Adrenal gland (tissue), 19 donors: Measurements from ENCODE around the gene FAM174A. TPM values are rescaled to one million over a fixed set of nuclear protein-coding genes. Genes with fewer than 3 reads are reported as not detected.

Experiments
- DNase-seq, 7 donors: peaks; one replicate each; pipeline ENCODE4 v3.0.0-alpha.2; 2019 to 2020
- H3K27ac ChIP-seq, 5 donors: fragments of 200-600 bp; sonication (generic) in 4 of 5; 1 replicate in 3 of 5; 2 replicates in 2 of 5; pipeline versions ENCODE4 v1.5.1 to v1.8.0; 2016 to 2020; ENCODE audit warnings: mild to moderate bottlenecking in 1 of 5
- H3K27me3 ChIP-seq: fragments of 200-600 bp; 2 replicates; pipeline ENCODE4 v1.8.0; 2021
- H3K36me3 ChIP-seq, 2 donors: fragments of 200-600 bp; replicated peaks in 1 of 2; 1 replicate in 1 of 2; 2 replicates in 1 of 2; pipeline versions ENCODE4 v1.5.1 to v1.8.0; 2018 to 2022
- H3K4me1 ChIP-seq, 2 donors: fragments of 200-600 bp; replicated peaks in 1 of 2; 1 replicate in 1 of 2; 2 replicates in 1 of 2; pipeline versions ENCODE4 v1.5.1 to v1.8.0; 2018 to 2021
- H3K4me3 ChIP-seq, 4 donors: fragments of 200-600 bp; sonication (generic) in 3 of 4; one replicate each; pipeline ENCODE4 v1.5.1; 2016 to 2018
- H3K9me3 ChIP-seq, 3 donors: fragments of 200-600 bp; sonication (generic) in 1 of 3; replicated peaks in 1 of 3; 1 replicate in 2 of 3; 2 replicates in 1 of 3; pipeline versions ENCODE4 v1.5.1 to v1.8.0; 2016 to 2021
- CTCF ChIP-seq, 6 experiments: fragments of 450-650 bp in 4 of 6; fragments of 200-600 bp in 2 of 6; sonication (generic) in 1 of 6; IDR thresholded peaks; 1 replicate in 5 of 6; 2 replicates in 1 of 6; pipeline versions ENCODE4 v1.5.1 to v1.8.0; 2016 to 2021; ENCODE audit warnings: antibody characterized with exemption in 6 of 6, mild to moderate bottlenecking in 2 of 6, moderate library complexity in 1 of 6
- POLR2A ChIP-seq, 2 donors: fragments of 450-650 bp; IDR thresholded peaks; one replicate each; pipeline ENCODE4 v1.6.1; 2017; ENCODE audit warnings: antibody characterized with exemption in 2 of 2, mild to moderate bottlenecking in 2 of 2, moderate library complexity in 1 of 2
- WGBS, 4 donors: extraction: QIAGEN DNeasy Blood & Tissue Kit in 2 of 4; methylation state at CpG; one replicate each; pipeline versions ENCODE4 v1.1.5 to v1.1.7; 2013 to 2017; 5-methylcytosine and 5-hydroxymethylcytosine counted together
- intact Hi-C, 2 donors: fragments of 100-400 bp; cut with DNase I; formaldehyde crosslinking; loops; one replicate each; pipeline versions ENCODE4 v1.14.1 to v1.15.0; 2022 to 2023
- long read RNA-seq, 10 donors: library from polyadenylated mRNA in 3 of 10; unstranded in 2 of 10; stranded (forward) in 1 of 10; transcript quantifications; one replicate each; pipeline ENCODE4 v2.0.0 and lab custom pipeline, GENCODE V29; 2021 to 2026
- polyA plus RNA-seq, 3 donors: library from polyadenylated mRNA; stranded (reverse); fragments of 200-250 nt in 2 of 3; fragments of 350-450 nt in 1 of 3; fragmentation: Illumina TruSeq in 1 of 3; extraction: RNeasy Lipid Tissue Mini Kit (QIAGEN cat#74804) in 1 of 3; gene quantifications; one replicate each; pipeline ENCODE4 v1.2.3, GENCODE V29; 2013 to 2014
- total RNA-seq, 9 donors: library from RNA; depleted of rRNA in 4 of 9; stranded (reverse); fragments of >200 nt in 4 of 9; fragments of 120-200 nt in 1 of 9; fragmentation: NEBNext Ultra II Directional in 1 of 9; extraction: Animal tissue kit (Norgen Biotek cat#: 25700) in 1 of 9; gene quantifications; one replicate each; pipeline versions ENCODE4 v1.1.0 to v1.2.4, GENCODE V29; 2013 to 2023
- donor health status: healthy with polysubstance abuse.
- donor health status: Bipolar disorder and iron deficiency.
- donor health status: DM: yes; HTN: yes; CAD: no.
- donor health status: DM: no; HTN: no; CAD: no.
- donor health status: DM: no; HTN: no; CAD: no.
- donor health status: DM: yes; HTN: yes; CAD: no.

The FAM174A gene
- total RNA-seq (100 to 1,000 TPM in 1 of 9 donors, 10 to 100 TPM in 8; 22.8 to 109 (median 28.6) TPM), polyA plus RNA-seq (10 to 100 TPM; 10.9 to 42.9 (median 17.6) TPM)
- long read RNA-seq, donor 1, transcript FAM174A-201 (3 exons, 1,356 nt): major isoform, 20 of 25 reads
- long read RNA-seq, donor 1, partial matches to known transcripts: 5 of 25 reads
- long read RNA-seq, donor 1, other reads (novel, unspliced or antisense): 0 of 25 reads
- long read RNA-seq, donor 2, transcript FAM174A-201 (3 exons, 1,356 nt): major isoform, 17 of 17 reads
- long read RNA-seq, donor 2, partial matches to known transcripts: 0 of 17 reads
- long read RNA-seq, donor 2, other reads (novel, unspliced or antisense): 0 of 17 reads
- long read RNA-seq, donor 3, transcript FAM174A-201 (3 exons, 1,356 nt): major isoform, 10 of 10 reads
- long read RNA-seq, donor 3, partial matches to known transcripts: 0 of 10 reads
- long read RNA-seq, donor 3, other reads (novel, unspliced or antisense): 0 of 10 reads
- long read RNA-seq, donor 4, transcript FAM174A-201 (3 exons, 1,356 nt): major isoform, 27 of 27 reads
- long read RNA-seq, donor 4, partial matches to known transcripts: 0 of 27 reads
- long read RNA-seq, donor 4, other reads (novel, unspliced or antisense): 0 of 27 reads
- long read RNA-seq, donor 5, transcript FAM174A-201 (3 exons, 1,356 nt): major isoform, 58 of 59 reads
- long read RNA-seq, donor 5, partial matches to known transcripts: 0 of 59 reads
- long read RNA-seq, donor 5, other reads (novel, unspliced or antisense): 1 of 59 reads
- long read RNA-seq, donor 6, transcript FAM174A-201 (3 exons, 1,356 nt): major isoform, 15 of 17 reads
- long read RNA-seq, donor 6, partial matches to known transcripts: 1 of 17 reads
- long read RNA-seq, donor 6, other reads (novel, unspliced or antisense): 1 of 17 reads
- long read RNA-seq, donor 7, transcript FAM174A-201 (3 exons, 1,356 nt): major isoform, 18 of 18 reads
- long read RNA-seq, donor 7, partial matches to known transcripts: 0 of 18 reads
- long read RNA-seq, donor 7, other reads (novel, unspliced or antisense): 0 of 18 reads
- long read RNA-seq, donor 8, transcript FAM174A-201 (3 exons, 1,356 nt): major isoform, 28 of 28 reads
- long read RNA-seq, donor 8, partial matches to known transcripts: 0 of 28 reads
- long read RNA-seq, donor 8, other reads (novel, unspliced or antisense): 0 of 28 reads
- long read RNA-seq, donor 9, transcript FAM174A-201 (3 exons, 1,356 nt): major isoform, 13 of 24 reads
- long read RNA-seq, donor 9, partial matches to known transcripts: 11 of 24 reads
- long read RNA-seq, donor 9, other reads (novel, unspliced or antisense): 0 of 24 reads
- long read RNA-seq, donor 10, transcript FAM174A-201 (3 exons, 1,356 nt): major isoform, 6 of 6 reads
- long read RNA-seq, donor 10, partial matches to known transcripts: 0 of 6 reads
- long read RNA-seq, donor 10, other reads (novel, unspliced or antisense): 0 of 6 reads

GRCh38 chr5:100535060-100536005, at the start of gene FAM174A:
FAM174A (plus strand) TSS chr5:100535374; CDS start chr5:100535531, 157 bp downstream.
- no peaks in the 10 kb centered on the region for H3K36me3 ChIP-seq
- TF ChIP-seq POLR2A (IDR thresholded peaks at IDR 0.05) (peak; percentile 59 to 82), CTCF (IDR thresholded peaks at IDR 0.05) (no peak)
- WGBS, 4 donors: 0 to 1% (median 0%) methylated on average over 27 to 62 of the region's 62 CpGs
- peak within 1 kb of the TSS; percentile 45 to 94 (median 63) for H3K4me3 ChIP-seq
- peaks cover 24 to 35% of the 10 kb centered on the region in 2 donors for H3K4me1 ChIP-seq
- intact Hi-C loops: no loop called here
- H3K27me3 ChIP-seq: no peaks in the 10 kb centered on the region
- peak; percentile 97 to 99 (median 98) for DNase-seq
- H3K27ac ChIP-seq: peak within 1 kb of the TSS; percentile 75 to 96 (median 91)
- no peaks in the 10 kb centered on the region for H3K9me3 ChIP-seq

GRCh38 chr5:100493996-100494395, 41.2 kb upstream of the FAM174A start:
- Histone ChIP-seq H3K9me3 (no peaks in the 10 kb centered on the region), H3K27ac (no peak overlapping the region), H3K4me1 (no peaks in the 10 kb centered on the region), H3K36me3 (no peaks in the 10 kb centered on the region), H3K4me3 (no peak overlapping the region), H3K27me3 (no peaks in the 10 kb centered on the region)
- intact Hi-C loops: no loop called here
- TF ChIP-seq CTCF (IDR thresholded peaks at IDR 0.05) (no peak), POLR2A (IDR thresholded peaks at IDR 0.05) (no peak)
- WGBS, 4 donors: 96 to 100% (median 97%) methylated on average over 1 of the region's 1 CpG
- no peak for DNase-seq

GRCh38 chr5:100496296-100496695, 38.9 kb upstream of the FAM174A start:
- intact Hi-C loops: no loop called here

More at GRCh38 chr5:100496296-100496695, 38.9 kb upstream of the FAM174A start:
- H3K27me3 ChIP-seq: no peaks in the 10 kb centered on the region
- H3K4me3 ChIP-seq: no peak overlapping the region
- DNase-seq: no peak
- WGBS, 4 donors: 85 to 100% (median 89%) methylated on average over 1 of the region's 1 CpG
- no peaks in the 10 kb centered on the region for H3K9me3 ChIP-seq
- no peaks in the 10 kb centered on the region for H3K36me3 ChIP-seq
- TF ChIP-seq CTCF (IDR thresholded peaks at IDR 0.05) (no peak), POLR2A (IDR thresholded peaks at IDR 0.05) (no peak)
- H3K27ac ChIP-seq: no peak overlapping the region
- no peaks in the 10 kb centered on the region for H3K4me1 ChIP-seq
